GM13977 (cell line): ENCODE results near the gene IKZF1.

Experiments used
- DNase-seq: peaks from one replicate; pipeline ENCODE4 v3.0.0; 2012; ENCODE audit warnings: low spot score
- CTCF ChIP-seq: IDR thresholded peaks from 2 replicates; pipeline ENCODE4 v1.5.1; 2012; ENCODE audit warnings: mild to moderate bottlenecking, control low read depth; ENCODE audit not compliant: insufficient read depth; ENCODE audit errors: extremely low read depth, missing control alignments
- in situ Hi-C: fragments of 300-500 bp; cut with MboI; formaldehyde crosslinking; loops from one replicate; pipeline ENCODE4 v1.12.0; 2022; ENCODE audit warnings: low sequenced_read_pairs, low pct_unique_long_range_greater_than_20kb, mixed read lengths, inconsistent platforms; ENCODE audit not compliant: unreplicated experiment

IKZF1 gene

DNA sequence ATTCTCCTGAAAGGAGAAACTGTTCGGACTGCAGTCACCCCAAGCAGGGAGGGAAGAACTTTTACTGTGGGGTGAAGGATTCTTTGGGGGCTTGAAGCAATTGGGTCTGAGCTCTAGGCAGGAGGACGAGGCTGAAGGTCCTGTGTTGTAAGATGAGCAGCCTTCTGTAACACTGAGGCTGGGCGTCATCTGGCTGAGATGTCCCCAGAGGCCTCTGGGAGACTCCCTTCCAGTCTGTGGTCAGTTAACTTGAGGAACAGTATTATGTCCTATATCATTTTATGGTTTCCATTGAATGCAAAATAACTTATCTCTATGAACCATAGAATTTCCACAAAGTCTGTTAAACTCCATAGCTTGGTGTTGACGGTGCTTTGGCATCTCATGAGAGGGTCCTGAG, 119.3 kb downstream of the IKZF1 start:
- no peak for TF ChIP-seq CTCF
- in situ Hi-C loops: loop anchor here (25.0 kb wide), 1 partner anchor 212 kb away; no protein-coding TSS in a partner anchor
- no peak for DNase-seq

DNA sequence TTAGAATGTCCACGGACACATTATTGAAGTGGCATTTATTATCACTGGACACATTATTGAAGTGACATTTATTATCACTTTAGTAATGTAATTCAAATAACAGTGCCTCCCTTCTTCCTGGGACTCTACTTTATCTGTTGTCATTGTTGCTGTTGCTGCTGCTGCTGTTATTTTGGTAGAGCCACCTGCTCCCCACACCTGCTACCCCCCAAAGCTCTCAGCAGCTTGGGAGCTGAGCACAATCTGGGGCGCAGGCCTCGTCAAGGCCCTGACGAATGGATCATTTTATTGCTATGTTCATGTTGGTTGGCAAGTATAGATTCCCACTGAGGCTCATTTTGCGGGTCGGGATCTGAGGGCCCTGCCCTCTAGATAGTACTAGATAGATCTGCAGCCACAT, 120.8 kb downstream of the IKZF1 start:
- in situ Hi-C loops: no loop called here
- no peak for DNase-seq
- no peak for TF ChIP-seq CTCF

DNA sequence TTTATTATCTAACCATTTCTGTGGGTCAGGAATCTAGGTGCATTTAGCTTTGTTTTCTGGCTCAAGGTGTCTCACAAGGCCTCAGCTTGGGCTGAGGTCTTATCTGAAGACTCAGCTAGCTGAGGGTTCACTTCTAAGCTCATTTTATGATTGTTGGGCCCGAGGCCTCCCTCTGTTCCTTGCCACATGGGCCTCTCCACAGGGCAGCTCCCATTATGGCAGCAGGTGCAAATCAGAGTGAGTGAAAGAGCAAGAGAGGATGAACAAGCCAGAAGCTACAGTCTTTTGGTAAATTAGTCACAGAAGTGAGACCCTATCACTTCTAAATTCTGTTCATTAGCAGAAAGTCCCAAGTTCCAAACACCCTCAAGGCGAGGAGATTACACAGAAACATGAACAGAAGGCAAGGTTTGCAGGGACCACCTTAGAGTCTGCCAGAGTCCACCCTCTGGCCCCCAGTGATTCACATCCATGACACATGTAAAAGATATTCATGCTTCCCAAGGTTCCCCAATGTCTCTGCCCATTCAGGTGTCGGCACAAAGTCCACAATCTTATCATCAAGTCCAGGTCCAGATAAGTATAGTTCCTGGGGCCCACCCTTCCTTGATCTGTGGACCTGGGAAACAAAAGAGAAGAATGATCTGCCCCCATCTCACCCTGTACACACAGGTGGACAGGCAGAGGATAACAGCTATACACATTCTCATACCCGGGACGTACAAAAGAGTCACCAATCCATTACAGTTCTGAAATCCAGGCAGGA, 121.9 kb downstream of the IKZF1 start:
- in situ Hi-C loops: no loop called here
- no peak for TF ChIP-seq CTCF
- DNase-seq: no peak

GRCh38 chr7:50427518-50427917, 123.0 kb downstream of the IKZF1 start:
- TF ChIP-seq CTCF: no peak
- DNase-seq: no peak
- in situ Hi-C loops: no loop called here

DNA sequence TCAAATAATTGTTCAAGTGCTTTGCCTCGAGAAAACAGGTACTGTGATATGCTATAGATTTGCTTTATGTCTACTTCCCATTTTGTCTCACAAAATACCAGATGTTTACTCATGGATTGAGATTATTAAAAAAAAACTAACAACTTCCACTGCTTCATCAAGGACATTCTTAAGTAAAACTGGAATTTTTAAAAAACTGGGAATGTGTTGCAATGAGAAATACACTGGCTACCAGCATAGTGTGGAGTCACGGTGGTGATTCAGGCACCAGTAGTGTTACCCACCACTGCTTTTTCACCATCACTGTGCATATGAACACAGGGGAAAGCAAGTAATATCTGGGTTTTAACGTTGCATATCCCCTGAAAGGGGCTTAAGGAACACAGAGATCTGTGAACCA, 124.4 kb downstream of the IKZF1 start:
- DNase-seq: no peak
- TF ChIP-seq CTCF: no peak
- in situ Hi-C loops: no loop called here

GRCh38 chr7:50431316-50431715, 126.8 kb downstream of the IKZF1 start:
- in situ Hi-C loops: no loop called here
- no peak for TF ChIP-seq CTCF
- DNase-seq: no peak

DNA sequence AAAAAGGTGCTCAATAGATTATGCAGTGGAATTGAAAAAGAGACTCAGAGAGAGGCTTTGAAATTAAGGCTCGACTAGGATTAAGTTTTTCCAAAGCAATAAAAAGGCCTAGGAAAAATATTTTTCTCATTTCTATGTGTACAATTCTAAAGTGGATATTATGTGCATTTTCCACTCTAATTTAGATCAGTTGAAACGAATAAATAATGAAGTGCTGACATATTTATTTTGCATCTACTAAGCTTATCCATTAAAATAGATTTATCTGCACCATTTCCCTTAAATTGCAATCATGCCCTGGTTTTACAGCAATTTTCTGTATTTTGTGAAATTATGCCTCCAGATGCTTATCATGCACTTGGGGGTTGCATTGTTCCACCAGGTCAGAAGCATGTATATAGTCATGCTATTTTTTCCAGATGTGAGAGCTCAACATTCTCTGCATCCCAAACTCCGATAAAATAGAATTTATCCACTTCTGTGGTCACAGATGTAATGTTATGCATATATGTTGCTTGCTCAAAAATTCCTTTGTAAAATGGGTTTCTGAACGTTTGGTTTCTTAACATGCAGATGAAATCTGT, 127.3 kb downstream of the IKZF1 start:
- no peak for TF ChIP-seq CTCF
- in situ Hi-C loops: no loop called here
- no peak for DNase-seq
